Ishikawa (cell line): ENCODE results near the gene TUBGCP2.

Experiments used
- CEBPB ChIP-seq: IDR thresholded peaks from 2 replicates; pipeline ENCODE4 v1.6.1; 2012
- CREB1 ChIP-seq: IDR thresholded peaks from 2 replicates; pipeline ENCODE4 v1.6.1; 2012; ENCODE audit warnings: low read depth
- EGR1 ChIP-seq: IDR thresholded peaks from 2 replicates; pipeline ENCODE4 v1.6.1; 2012
- EP300 ChIP-seq: IDR thresholded peaks from 2 replicates; pipeline ENCODE4 v1.6.1; 2012; ENCODE audit warnings: borderline replicate concordance
- FOXM1 ChIP-seq: IDR thresholded peaks from 2 replicates; pipeline ENCODE4 v1.6.1; 2012; ENCODE audit warnings: low read depth, borderline replicate concordance
- MAX ChIP-seq: IDR thresholded peaks from 2 replicates; pipeline ENCODE4 v1.6.1; 2012
- NFIC ChIP-seq: IDR thresholded peaks from 2 replicates; pipeline ENCODE4 v1.6.1; 2012
- RAD21 ChIP-seq: IDR thresholded peaks from 2 replicates; pipeline ENCODE4 v1.6.1; 2012; ENCODE audit warnings: low read depth
- REST ChIP-seq: IDR thresholded peaks from 2 replicates; pipeline ENCODE4 v1.6.1; 2012; ENCODE audit warnings: low read depth, mild to moderate bottlenecking
- TAF1 ChIP-seq: IDR thresholded peaks from 2 replicates; pipeline ENCODE4 v1.6.1; 2012; ENCODE audit warnings: low read depth, mild to moderate bottlenecking
- TCF12 ChIP-seq: IDR thresholded peaks from 2 replicates; pipeline ENCODE4 v1.6.1; 2012; ENCODE audit warnings: low read depth
- TEAD4 ChIP-seq: IDR thresholded peaks from 2 replicates; pipeline ENCODE4 v1.6.1; 2012
- USF1 ChIP-seq: IDR thresholded peaks from 2 replicates; pipeline ENCODE4 v1.6.1; 2012
- YY1 ChIP-seq: IDR thresholded peaks from 2 replicates; pipeline ENCODE4 v1.6.1; 2012; ENCODE audit warnings: low read depth
- ZBTB7A ChIP-seq: IDR thresholded peaks from 2 replicates; pipeline ENCODE4 v1.6.1; 2012; ENCODE audit warnings: low read depth

The TUBGCP2 gene

DNA sequence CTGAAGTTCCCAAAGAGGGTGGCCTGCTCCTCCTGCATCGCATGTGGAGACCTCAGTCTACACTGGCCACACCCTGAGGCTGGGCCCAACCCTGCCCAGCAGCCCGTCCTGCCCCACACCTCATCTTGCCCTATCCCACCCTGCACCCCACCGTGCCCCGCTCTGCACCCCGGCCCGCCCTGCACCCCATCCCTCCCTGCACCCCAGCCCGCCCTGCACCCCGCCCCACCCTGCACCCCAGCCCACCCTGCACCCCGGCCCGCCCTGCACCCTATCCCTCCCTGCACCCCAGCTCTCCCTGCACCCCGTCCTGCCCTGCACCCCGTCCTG is 56.5 kb downstream of the TUBGCP2 start:
- no peak for TF ChIP-seq FOXM1
- TF ChIP-seq TEAD4 = no peak
- TF ChIP-seq MAX = no peak
- TF ChIP-seq NFIC = no peak
- no peak for TF ChIP-seq YY1
- no peak for TF ChIP-seq EP300
- TF ChIP-seq ZBTB7A = no peak
- no peak for TF ChIP-seq EGR1
- no peak for TF ChIP-seq CEBPB
- TF ChIP-seq USF1 = no peak
- TF ChIP-seq RAD21 = no peak
- TF ChIP-seq REST = no peak
- TF ChIP-seq CREB1 = no peak
- no peak for TF ChIP-seq TCF12
- TF ChIP-seq TAF1 = no peak

DNA sequence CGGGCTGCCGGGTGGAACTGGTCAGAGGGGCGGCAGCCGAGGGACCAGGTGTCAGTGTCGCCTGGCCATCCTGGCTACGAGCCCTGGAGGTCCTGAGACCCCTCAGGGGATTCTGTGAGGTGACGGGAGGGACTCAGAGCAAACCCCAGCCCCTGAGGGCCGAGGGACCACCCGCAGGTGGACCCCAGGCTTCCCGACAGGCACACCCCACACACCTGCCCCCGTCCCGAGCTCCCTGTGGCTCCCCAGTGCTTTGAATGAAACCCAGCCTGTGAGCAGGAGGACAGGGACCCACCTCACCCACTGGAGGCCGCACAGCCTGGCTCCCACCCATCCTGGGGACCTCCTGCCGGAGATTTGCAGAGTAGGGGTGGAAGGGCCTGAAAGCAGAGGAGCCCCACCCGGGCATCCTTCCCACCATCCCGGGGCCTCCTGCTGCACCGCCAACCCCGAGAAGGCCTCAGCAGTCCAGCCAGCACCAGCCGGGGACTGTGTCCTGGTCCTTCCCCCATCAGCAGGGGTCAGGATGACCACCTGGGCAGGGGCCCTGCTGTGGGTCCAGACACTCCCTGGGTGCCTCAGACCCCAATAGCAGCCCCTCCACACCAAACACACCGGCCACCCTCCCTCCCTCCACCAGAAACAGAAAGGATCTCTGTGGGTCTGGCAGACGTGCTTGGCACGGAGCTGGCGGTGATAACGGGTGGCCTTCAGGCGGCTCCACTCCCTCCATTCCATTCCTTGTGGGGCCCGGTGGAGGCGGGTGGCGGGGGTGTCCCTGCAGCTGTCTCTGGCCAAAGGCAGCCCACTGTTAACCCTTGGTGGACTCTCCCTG is 57.1 kb downstream of the TUBGCP2 start:
- TF ChIP-seq USF1 (no peak), CEBPB (no peak), REST (no peak), YY1 (no peak), TAF1 (no peak), ZBTB7A (no peak), RAD21 (no peak), FOXM1 (no peak), EP300 (no peak), TCF12 (no peak), TEAD4 (no peak), NFIC (no peak), EGR1 (no peak), MAX (no peak)

DNA sequence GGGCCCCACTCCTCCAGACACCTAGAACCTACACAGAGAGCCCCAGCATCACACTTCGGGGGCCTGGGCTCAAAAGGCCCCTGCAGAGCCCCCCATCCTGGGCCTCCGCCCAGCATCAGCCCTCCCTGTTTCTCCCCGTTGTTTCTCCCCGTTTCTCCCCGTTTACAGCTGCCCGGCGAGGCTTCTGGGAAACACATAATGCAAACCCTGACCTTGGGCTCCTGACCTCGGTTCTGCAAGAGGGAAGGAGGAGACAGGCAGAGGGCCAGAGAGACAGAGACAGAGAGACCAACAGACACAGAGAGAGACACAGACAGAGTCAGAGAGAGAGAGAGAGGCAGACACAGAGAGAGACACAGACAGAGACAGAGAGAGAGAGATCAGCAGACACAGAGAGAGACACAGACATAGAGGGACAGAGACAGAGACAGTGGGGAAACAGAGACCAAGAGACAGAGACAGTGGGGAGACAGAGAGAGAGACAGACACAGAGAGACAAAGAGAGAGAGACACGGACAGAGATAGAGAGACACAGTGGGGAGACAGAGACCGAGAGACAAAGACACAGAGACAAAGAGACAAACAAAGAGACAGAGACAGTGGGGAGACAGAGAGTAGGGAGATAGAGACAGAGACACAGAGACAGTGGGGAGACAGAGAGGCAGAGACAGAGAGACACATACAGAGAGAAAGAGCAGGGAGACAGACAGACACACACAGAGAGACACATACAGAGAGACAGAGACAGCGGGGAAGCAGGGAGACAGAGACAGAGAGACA is 58.5 kb downstream of the TUBGCP2 start:
- TF ChIP-seq REST = no peak
- TF ChIP-seq TEAD4 = no peak
- TF ChIP-seq YY1 = no peak
- no peak for TF ChIP-seq RAD21
- TF ChIP-seq MAX = no peak
- TF ChIP-seq CREB1 = no peak
- TF ChIP-seq NFIC = no peak
- no peak for TF ChIP-seq EGR1
- no peak for TF ChIP-seq CEBPB
- no peak for TF ChIP-seq FOXM1
- TF ChIP-seq ZBTB7A = no peak
- TF ChIP-seq EP300 = no peak
- no peak for TF ChIP-seq TCF12
- no peak for TF ChIP-seq USF1
- TF ChIP-seq TAF1 = no peak
